CD8-positive, alpha-beta memory T cell (primary cell): ENCODE results near the gene CEMIP2. TPM values are rescaled to one million over a fixed set of nuclear protein-coding genes. Genes with fewer than 3 reads are reported as not detected.

Experiments
- CTCF ChIA-PET: fragments of 350-600 bp; sonication (Branson Sonifier 250); formaldehyde crosslinking; loops from one replicate; lab custom pipeline; 2021; ENCODE audit warnings: antibody characterized with exemption; lab: Charles Lee
- POLR2A ChIA-PET: fragments of 350-600 bp; sonication (Branson Sonifier 250); formaldehyde crosslinking; loops from one replicate; lab custom pipeline; 2021; ENCODE audit warnings: antibody characterized with exemption; lab: Charles Lee
- DNase-seq, 5 donors: peaks; one replicate each; pipeline versions ENCODE4 v3.0.0 to v3.0.0-alpha.2; 2020 to 2022; ENCODE audit warnings: mixed read lengths in 1 of 5
- H3K27ac ChIP-seq: one replicate; pipeline ENCODE4 v1.7.0; 2013; ENCODE audit warnings: low read depth, mild to moderate bottlenecking, low read length, moderate library complexity
- H3K27me3 ChIP-seq: 2 replicates; pipeline ENCODE4 v1.7.0; 2013; ENCODE audit warnings: low read length, mild to moderate bottlenecking; ENCODE audit not compliant: insufficient read depth, poor library complexity, severe bottlenecking
- H3K36me3 ChIP-seq: 2 replicates; pipeline ENCODE4 v1.7.0; 2013; ENCODE audit warnings: mild to moderate bottlenecking, low read length, moderate library complexity; ENCODE audit not compliant: insufficient read depth
- H3K4me1 ChIP-seq: 2 replicates; pipeline ENCODE4 v1.7.0; 2013; ENCODE audit warnings: mild to moderate bottlenecking, low read length, moderate library complexity; ENCODE audit not compliant: insufficient read depth
- H3K4me3 ChIP-seq: 2 replicates; pipeline ENCODE4 v1.7.0; 2013; ENCODE audit warnings: mild to moderate bottlenecking, low read length
- H3K9me3 ChIP-seq: 2 replicates; pipeline ENCODE4 v1.7.0; 2013; ENCODE audit warnings: mild to moderate bottlenecking, low read length
- H3K27ac Mint-ChIP-seq, 8 donors: one replicate each; pipeline ENCODE4 v1.8.0; 2020 to 2021; ENCODE audit warnings: mixed read lengths in 8 of 8, mild to moderate bottlenecking in 6 of 8, inconsistent platforms in 3 of 8, moderate library complexity in 3 of 8
- H3K27me3 Mint-ChIP-seq, 2 donors: one replicate each; pipeline ENCODE4 v1.8.0; 2020 to 2021; ENCODE audit warnings: mixed read lengths in 2 of 2, mild to moderate bottlenecking in 1 of 2, moderate library complexity in 1 of 2
- H3K36me3 Mint-ChIP-seq, 3 donors: one replicate each; pipeline ENCODE4 v1.8.0; 2020 to 2021; ENCODE audit warnings: mixed read lengths in 3 of 3, inconsistent platforms in 1 of 3, mild to moderate bottlenecking in 1 of 3
- H3K4me1 Mint-ChIP-seq, 3 donors: one replicate each; pipeline ENCODE4 v1.8.0; 2020 to 2021; ENCODE audit warnings: mixed read lengths in 3 of 3, inconsistent platforms in 1 of 3, mild to moderate bottlenecking in 1 of 3
- H3K4me3 Mint-ChIP-seq, 7 donors: one replicate each; pipeline ENCODE4 v1.8.0; 2020 to 2021; ENCODE audit warnings: mixed read lengths in 7 of 7, mild to moderate bottlenecking in 6 of 7, moderate library complexity in 4 of 7, inconsistent platforms in 2 of 7
- H3K9me3 Mint-ChIP-seq, 5 donors: one replicate each; pipeline ENCODE4 v1.8.0; 2020 to 2022; ENCODE audit warnings: mixed read lengths in 5 of 5, mild to moderate bottlenecking in 3 of 5, moderate library complexity in 2 of 5, inconsistent platforms in 1 of 5
- polyA plus RNA-seq: library from polyadenylated mRNA; unstranded; fragments of 300-500 nt; fragmentation: Illumina TruSeq; gene quantifications from one replicate; pipeline ENCODE4 v1.2.3, GENCODE V29; 2021
- total RNA-seq, 2 experiments: library from RNA; stranded (reverse); gene quantifications; one replicate each; pipeline ENCODE4 v1.2.3, GENCODE V29; 2021

CEMIP2 gene
- total and polyA plus RNA-seq, 3 experiments from 2014 or later = 8.8 to 75.5 (median 74.1) TPM

DNA sequence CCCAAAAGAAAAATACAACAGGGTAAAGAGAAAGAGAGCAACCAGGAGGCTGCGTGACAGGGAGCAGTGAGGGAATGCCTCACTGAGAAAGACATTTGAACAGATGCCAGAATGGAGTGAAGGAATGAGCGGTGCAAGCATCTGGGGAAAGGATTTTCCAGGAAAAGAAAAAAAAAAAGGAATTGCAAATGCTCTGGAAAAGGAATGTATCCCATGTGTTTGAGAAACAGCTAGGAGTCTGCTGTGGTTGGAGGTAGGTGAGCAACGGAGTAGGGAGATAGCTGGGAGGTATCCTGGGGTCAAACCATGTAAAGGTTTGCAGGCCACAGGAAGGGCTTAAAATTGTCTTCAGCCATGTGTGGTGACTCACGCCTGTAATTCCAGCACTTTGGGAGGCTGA, 23.6 kb upstream of the CEMIP2 start:
- ChIA-PET CTCF (interaction anchor here (0.6 to 11.8 kb wide), 4 partner anchors 12 to 27 kb away, joined by 4 to 95 read pairs (median 10); no protein-coding TSS in a partner anchor), POLR2A (no interaction called here)
- Histone ChIP-seq H3K36me3 (no peaks in the 10 kb centered on the region), H3K27me3 (no peaks in the 10 kb centered on the region), H3K27ac (no peak overlapping the region), H3K4me1 (peaks cover 50% of the 10 kb centered on the region), H3K9me3 (no peaks in the 10 kb centered on the region), H3K4me3 (no peak overlapping the region)
- H3K9me3 Mint-ChIP-seq = no peaks in the 10 kb centered on the region
- no peak for DNase-seq
- H3K4me3 Mint-ChIP-seq = peak overlapping the region in 1 of 7 donors; percentile 32
- H3K27ac Mint-ChIP-seq = peak overlapping the region in 7 of 8 donors; percentile 2 to 89 (median 82)
- peaks cover 0 to 3% (median 0%) of the 10 kb centered on the region in 3 donors for H3K36me3 Mint-ChIP-seq
- H3K4me1 Mint-ChIP-seq = peaks cover 41 to 54% (median 51%) of the 10 kb centered on the region in 3 donors
- no peaks in the 10 kb centered on the region for H3K27me3 Mint-ChIP-seq

DNA sequence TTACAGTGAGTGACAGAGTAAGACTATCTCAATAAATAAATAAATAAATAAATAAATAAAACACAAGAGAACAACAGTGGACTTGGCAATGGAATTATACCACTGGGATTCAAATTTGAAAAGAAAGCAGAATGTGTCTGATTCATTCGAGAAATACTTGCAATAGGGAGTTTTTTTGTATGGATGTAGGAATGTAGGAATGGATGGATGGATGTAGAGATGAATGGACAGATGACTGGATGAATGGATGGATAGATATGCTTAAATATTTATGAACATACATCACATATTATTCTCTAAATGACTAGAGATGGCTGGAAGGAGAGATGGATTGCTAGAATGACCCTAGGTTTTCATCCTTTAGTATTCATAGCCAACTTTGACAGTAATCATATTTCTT, 22.0 kb upstream of the CEMIP2 start:
- Histone ChIP-seq H3K4me1 (peaks cover 38% of the 10 kb centered on the region), H3K9me3 (no peaks in the 10 kb centered on the region), H3K27me3 (no peaks in the 10 kb centered on the region), H3K4me3 (no peak overlapping the region), H3K36me3 (no peaks in the 10 kb centered on the region), H3K27ac (no peak overlapping the region)
- Mint-ChIP-seq H3K4me3 (no peak overlapping the region), H3K4me1 (peaks cover 30 to 39% (median 35%) of the 10 kb centered on the region in 3 donors), H3K9me3 (no peaks in the 10 kb centered on the region), H3K36me3 (peaks cover 0 to 3% (median 0%) of the 10 kb centered on the region in 3 donors), H3K27me3 (no peaks in the 10 kb centered on the region), H3K27ac (peak overlapping the region in 6 of 8 donors; percentile 26 to 72 (median 60))
- POLR2A ChIA-PET = no interaction called here
- CTCF ChIA-PET = interaction anchor here (3.9 to 11.8 kb wide), 2 partner anchors 10 to 17 kb away, joined by 14 to 95 read pairs; no protein-coding TSS in a partner anchor
- DNase-seq = no peak

DNA sequence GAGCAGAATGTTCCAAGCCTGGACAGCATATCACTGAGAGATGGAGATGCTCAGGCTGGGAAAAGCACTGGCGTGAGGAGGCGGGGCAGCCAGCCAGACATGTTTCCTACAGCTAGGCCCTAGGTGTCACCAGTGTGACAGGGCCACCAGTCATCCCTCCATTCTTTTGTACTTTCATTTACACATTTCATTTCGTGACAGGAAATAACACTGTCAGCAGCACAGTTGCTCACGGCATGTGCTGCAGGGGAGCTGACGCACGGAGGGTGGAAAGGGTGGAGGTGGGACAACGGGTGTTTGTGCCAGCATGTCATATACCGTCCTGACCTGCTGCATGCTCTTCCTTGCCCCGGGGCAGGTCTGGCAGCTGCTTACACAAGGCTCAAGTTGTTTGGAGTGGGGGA, 14.8 kb upstream of the CEMIP2 start:
- peak; percentile 73 to 95 (median 88) for DNase-seq
- no peaks in the 10 kb centered on the region for H3K27me3 ChIP-seq
- Mint-ChIP-seq H3K4me1 (peaks cover 47 to 59% (median 49%) of the 10 kb centered on the region in 3 donors), H3K27ac (peak overlapping the region; percentile 89 to 100 (median 98)), H3K9me3 (no peaks in the 10 kb centered on the region), H3K36me3 (peaks cover 0 to 3% (median 0%) of the 10 kb centered on the region in 3 donors), H3K27me3 (no peaks in the 10 kb centered on the region), H3K4me3 (peak overlapping the region; percentile 6 to 84 (median 80))
- CTCF ChIA-PET = interaction anchor here (0.8 to 8.3 kb wide), 15 partner anchors 10 to 256 kb away, joined by 3 to 95 read pairs (median 7); partner anchors contain the start of gene CEMIP2
- peak overlapping the region; percentile 7 for H3K4me3 ChIP-seq
- peaks cover 39% of the 10 kb centered on the region for H3K4me1 ChIP-seq
- peak overlapping the region; percentile 77 for H3K27ac ChIP-seq
- H3K36me3 ChIP-seq = no peaks in the 10 kb centered on the region
- POLR2A ChIA-PET = interaction anchor here (0.6 to 2.1 kb wide), 9 partner anchors 11 to 1369 kb away, joined by 3 to 19 read pairs (median 4); partner anchors contain the start of genes ABHD17B, C9orf85, CEMIP2 and KLF9
- no peaks in the 10 kb centered on the region for H3K9me3 ChIP-seq

DNA sequence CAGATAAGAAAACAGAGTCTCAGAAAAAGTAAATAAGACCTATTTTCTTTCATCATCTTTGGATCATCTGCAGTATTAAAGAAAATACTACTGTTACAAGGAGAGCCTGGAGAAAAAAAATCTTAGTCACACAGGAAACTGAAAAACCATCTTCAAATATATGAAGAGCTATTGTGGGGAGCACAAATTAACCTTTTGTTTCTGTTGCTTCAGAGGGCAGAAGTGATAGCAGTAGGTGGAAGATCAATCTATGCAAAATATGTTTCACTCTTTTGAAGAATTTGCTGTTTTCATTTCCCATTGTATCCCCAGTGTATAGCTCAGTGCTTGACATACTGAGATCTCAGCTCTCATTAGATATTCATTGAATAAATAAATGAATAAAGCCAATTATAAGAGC, 13.1 kb upstream of the CEMIP2 start:
- no peaks in the 10 kb centered on the region for H3K27me3 ChIP-seq
- no peaks in the 10 kb centered on the region for H3K27me3 Mint-ChIP-seq
- peaks cover 47 to 60% (median 49%) of the 10 kb centered on the region in 3 donors for H3K4me1 Mint-ChIP-seq
- H3K9me3 Mint-ChIP-seq = no peaks in the 10 kb centered on the region
- H3K36me3 Mint-ChIP-seq = peaks cover 0 to 3% (median 0%) of the 10 kb centered on the region in 3 donors
- CTCF ChIA-PET = interaction anchor here (0.9 to 8.3 kb wide), 7 partner anchors 13 to 243 kb away, joined by 3 to 95 read pairs (median 6); partner anchors contain the start of gene CEMIP2
- no peaks in the 10 kb centered on the region for H3K9me3 ChIP-seq
- H3K4me3 ChIP-seq = no peak overlapping the region
- H3K27ac Mint-ChIP-seq = peak overlapping the region; percentile 89 to 100 (median 98)
- peak overlapping the region; percentile 1 to 80 (median 36) for H3K4me3 Mint-ChIP-seq
- H3K4me1 ChIP-seq = peaks cover 39% of the 10 kb centered on the region
- H3K36me3 ChIP-seq = no peaks in the 10 kb centered on the region
- POLR2A ChIA-PET = interaction anchor here (0.5 to 1.9 kb wide), 5 partner anchors 12 to 96 kb away, joined by 3 to 32 read pairs (median 5); no protein-coding TSS in a partner anchor
- peak in 1 of 5 donors; percentile 36 for DNase-seq
- peak overlapping the region; percentile 48 for H3K27ac ChIP-seq

DNA sequence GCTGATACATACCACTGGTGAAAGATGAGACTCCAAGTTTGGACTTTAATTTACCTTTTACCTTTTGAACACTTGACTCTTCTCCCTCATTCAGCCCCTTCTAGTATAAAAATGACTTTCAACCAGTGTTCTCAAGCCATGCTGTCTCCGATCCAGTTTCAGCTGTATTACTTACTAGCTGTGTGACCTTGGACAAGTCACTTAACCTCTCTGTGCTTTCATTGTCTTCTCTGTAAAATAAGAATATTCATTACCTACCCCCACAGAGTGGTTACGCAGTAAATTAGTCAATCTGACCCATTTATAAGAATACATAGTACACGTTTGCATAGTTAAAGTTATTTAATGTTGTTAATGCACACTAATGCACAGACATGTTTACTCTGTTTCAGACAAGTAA, 12.6 kb upstream of the CEMIP2 start:
- H3K36me3 ChIP-seq = no peaks in the 10 kb centered on the region
- Mint-ChIP-seq H3K9me3 (no peaks in the 10 kb centered on the region), H3K4me3 (peak overlapping the region in 6 of 7 donors; percentile 10 to 80 (median 46)), H3K27me3 (no peaks in the 10 kb centered on the region), H3K4me1 (peaks cover 47 to 64% (median 49%) of the 10 kb centered on the region in 3 donors), H3K36me3 (peaks cover 0 to 3% (median 0%) of the 10 kb centered on the region in 3 donors), H3K27ac (peak overlapping the region; percentile 89 to 100 (median 98))
- DNase-seq = no peak
- H3K9me3 ChIP-seq = no peaks in the 10 kb centered on the region
- H3K4me1 ChIP-seq = peaks cover 39% of the 10 kb centered on the region
- ChIA-PET POLR2A (interaction anchor here (0.5 to 1.9 kb wide), 3 partner anchors 12 to 96 kb away, joined by 3 to 32 read pairs (median 5); no protein-coding TSS in a partner anchor), CTCF (interaction anchor here (0.9 to 8.3 kb wide), 7 partner anchors 13 to 244 kb away, joined by 3 to 95 read pairs (median 6); partner anchors contain the start of gene CEMIP2)
- no peaks in the 10 kb centered on the region for H3K27me3 ChIP-seq
- H3K4me3 ChIP-seq = no peak overlapping the region
- no peak overlapping the region for H3K27ac ChIP-seq

DNA sequence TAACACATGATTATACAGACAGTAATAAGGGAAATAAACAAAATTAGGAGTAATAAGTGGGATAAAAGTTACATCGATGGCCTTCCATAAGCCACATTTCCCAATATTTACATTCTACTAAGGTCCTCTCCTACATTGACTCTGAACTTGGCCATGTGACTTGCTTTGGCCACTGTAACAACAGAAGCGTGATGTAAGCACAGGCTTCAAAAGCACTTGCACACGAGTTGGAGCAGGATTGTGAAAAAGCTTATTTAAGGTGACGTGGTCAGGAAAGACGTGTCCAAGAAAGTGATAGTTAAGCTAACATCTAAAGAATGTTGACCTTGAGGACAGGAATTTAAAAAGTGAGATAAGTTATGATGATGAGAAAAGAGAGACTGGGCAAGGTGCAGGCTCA, 9.8 kb upstream of the CEMIP2 start:
- Histone ChIP-seq H3K36me3 (no peaks in the 10 kb centered on the region), H3K27ac (no peak overlapping the region), H3K4me3 (no peak overlapping the region), H3K9me3 (no peaks in the 10 kb centered on the region), H3K27me3 (no peaks in the 10 kb centered on the region), H3K4me1 (peaks cover 30% of the 10 kb centered on the region)
- Mint-ChIP-seq H3K4me1 (peaks cover 34 to 59% (median 39%) of the 10 kb centered on the region in 3 donors), H3K36me3 (no peaks in the 10 kb centered on the region), H3K9me3 (no peaks in the 10 kb centered on the region), H3K27me3 (no peaks in the 10 kb centered on the region), H3K27ac (peak overlapping the region in 6 of 8 donors; percentile 18 to 89 (median 50)), H3K4me3 (no peak overlapping the region)
- ChIA-PET CTCF (interaction anchor here (0.8 to 8.3 kb wide), 6 partner anchors 10 to 247 kb away, joined by 3 to 95 read pairs (median 24); partner anchors contain the start of gene CEMIP2), POLR2A (interaction anchor here (1.1 kb wide), 1 partner anchor 9 kb away, joined by 3 read pairs; the partner anchor contains the start of gene CEMIP2)
- DNase-seq = no peak

DNA sequence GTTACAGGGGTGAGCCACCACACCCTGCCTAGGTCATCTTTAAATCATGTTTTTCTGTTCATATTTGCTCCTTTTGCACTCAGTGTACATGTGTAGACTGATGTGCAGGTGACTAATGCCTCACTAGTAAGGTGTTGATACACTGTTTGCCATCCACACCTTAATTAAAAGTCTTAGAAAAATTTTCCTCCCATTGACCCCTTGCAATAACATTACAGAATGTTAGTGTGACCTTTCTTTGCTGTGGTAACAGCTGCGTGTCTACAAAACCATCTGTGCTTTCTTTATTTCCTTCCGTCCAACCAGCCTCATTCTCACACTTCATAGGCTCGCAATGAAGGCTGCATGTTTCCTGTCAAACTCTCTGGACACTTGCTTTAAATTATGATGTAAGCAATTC, 6.6 kb upstream of the CEMIP2 start:
- H3K4me1 ChIP-seq = peaks cover 5% of the 10 kb centered on the region
- POLR2A ChIA-PET = no interaction called here
- no peaks in the 10 kb centered on the region for H3K36me3 Mint-ChIP-seq
- no peak for DNase-seq
- H3K27ac ChIP-seq = no peak overlapping the region
- peak overlapping the region in 2 of 7 donors; percentile 27 to 35 for H3K4me3 Mint-ChIP-seq
- no peaks in the 10 kb centered on the region for H3K9me3 Mint-ChIP-seq
- H3K27me3 Mint-ChIP-seq = no peaks in the 10 kb centered on the region
- H3K4me1 Mint-ChIP-seq = peaks cover 8 to 37% (median 15%) of the 10 kb centered on the region in 3 donors
- no peaks in the 10 kb centered on the region for H3K36me3 ChIP-seq
- CTCF ChIA-PET = interaction anchor here (1.0 to 1.1 kb wide), 2 partner anchors 17 to 44 kb away, joined by 3 to 4 read pairs; no protein-coding TSS in a partner anchor
- H3K9me3 ChIP-seq = no peaks in the 10 kb centered on the region
- H3K27ac Mint-ChIP-seq = peak overlapping the region in 5 of 8 donors; percentile 15 to 69 (median 40)
- H3K4me3 ChIP-seq = no peak overlapping the region
- no peaks in the 10 kb centered on the region for H3K27me3 ChIP-seq
